Rectal smooth muscle tissue (tissue), 1 donor: Measurements from ENCODE around the gene BMP7.
"Not testable (repeated sequence)": the region's sequence is repeated elsewhere in the genome, so short reads cannot be mapped to it uniquely, and the experiment has no call there.

Experiments
- H3K27ac ChIP-seq: one replicate; pipeline ENCODE4 v1.7.0; 2013; ENCODE audit warnings: low read depth, low read length, inconsistent platforms
- H3K27me3 ChIP-seq: one replicate; pipeline ENCODE4 v1.7.0; 2013; ENCODE audit warnings: low read length; ENCODE audit not compliant: control insufficient read depth, insufficient read depth
- H3K36me3 ChIP-seq: one replicate; pipeline ENCODE4 v1.7.0; 2013; ENCODE audit warnings: low read length; ENCODE audit not compliant: control insufficient read depth, insufficient read depth
- H3K4me1 ChIP-seq: one replicate; pipeline ENCODE4 v1.7.0; 2013; ENCODE audit warnings: low read length; ENCODE audit not compliant: control insufficient read depth, insufficient read depth
- H3K4me3 ChIP-seq: one replicate; pipeline ENCODE4 v1.7.0; 2013; ENCODE audit warnings: low read length
- H3K9ac ChIP-seq: one replicate; pipeline ENCODE4 v1.7.0; 2013; ENCODE audit warnings: low read length

Gene BMP7

GRCh38 chr20:57240581-57241362 is 25.7 kb downstream of the BMP7 start:
- no peaks in the 10 kb centered on the region for H3K27me3 ChIP-seq
- H3K4me3 ChIP-seq: no peak overlapping the region
- peaks cover 2% of the 10 kb centered on the region for H3K4me1 ChIP-seq
- no peaks in the 10 kb centered on the region for H3K36me3 ChIP-seq
- H3K27ac ChIP-seq: no peak overlapping the region
- H3K9ac ChIP-seq: no peak overlapping the region

GRCh38 chr20:57239725-57240124 is 26.7 kb downstream of the BMP7 start:
- not testable (repeated sequence) for H3K36me3 ChIP-seq, H3K9ac ChIP-seq, H3K4me1 ChIP-seq, H3K27me3 ChIP-seq, H3K4me3 ChIP-seq, H3K27ac ChIP-seq

GRCh38 chr20:57239324-57239723 is 27.1 kb downstream of the BMP7 start:
- H3K4me1 ChIP-seq, H3K27ac ChIP-seq, H3K4me3 ChIP-seq, H3K36me3 ChIP-seq, H3K27me3 ChIP-seq, H3K9ac ChIP-seq: not testable (repeated sequence)

GRCh38 chr20:57238089-57238488 is 28.4 kb downstream of the BMP7 start:
- Histone ChIP-seq H3K27ac (no peak overlapping the region), H3K27me3 (no peaks in the 10 kb centered on the region), H3K4me3 (no peak overlapping the region), H3K9ac (no peak overlapping the region), H3K36me3 (no peaks in the 10 kb centered on the region), H3K4me1 (peaks cover 2% of the 10 kb centered on the region)

- H3K36me3 ChIP-seq: no peaks in the 10 kb centered on the region
- no peak overlapping the region for H3K9ac ChIP-seq
- peaks cover 2% of the 10 kb centered on the region for H3K4me1 ChIP-seq
- no peak overlapping the region for H3K27ac ChIP-seq
- H3K27me3 ChIP-seq: no peaks in the 10 kb centered on the region
- no peak overlapping the region for H3K4me3 ChIP-seq
Observed at GRCh38 chr20:57237585-57237953, 28.9 kb downstream of the BMP7 start.

- Histone ChIP-seq H3K36me3 (no peaks in the 10 kb centered on the region), H3K9ac (no peak overlapping the region), H3K27me3 (no peaks in the 10 kb centered on the region), H3K27ac (no peak overlapping the region), H3K4me1 (peaks cover 2% of the 10 kb centered on the region), H3K4me3 (no peak overlapping the region)
Observed at GRCh38 chr20:57236813-57237584, 29.4 kb downstream of the BMP7 start.

- H3K36me3 ChIP-seq: no peaks in the 10 kb centered on the region
- no peak overlapping the region for H3K9ac ChIP-seq
- H3K27ac ChIP-seq: no peak overlapping the region
- H3K27me3 ChIP-seq: no peaks in the 10 kb centered on the region
- no peaks in the 10 kb centered on the region for H3K4me1 ChIP-seq
- H3K4me3 ChIP-seq: no peak overlapping the region
Observed at GRCh38 chr20:57234556-57235251, 31.7 kb downstream of the BMP7 start.

- Histone ChIP-seq H3K9ac (no peak overlapping the region), H3K4me1 (no peaks in the 10 kb centered on the region), H3K36me3 (no peaks in the 10 kb centered on the region), H3K27me3 (no peaks in the 10 kb centered on the region), H3K4me3 (no peak overlapping the region), H3K27ac (no peak overlapping the region)
Observed at GRCh38 chr20:57231951-57232428, 34.5 kb downstream of the BMP7 start.

- Histone ChIP-seq H3K4me3 (no peak overlapping the region), H3K27ac (no peak overlapping the region), H3K4me1 (no peaks in the 10 kb centered on the region), H3K27me3 (no peaks in the 10 kb centered on the region), H3K36me3 (no peaks in the 10 kb centered on the region), H3K9ac (no peak overlapping the region)
Observed at GRCh38 chr20:57231161-57231560, 35.3 kb downstream of the BMP7 start.

- H3K27me3 ChIP-seq: peaks cover 3% of the 10 kb centered on the region
- H3K9ac ChIP-seq: no peak overlapping the region
Observed at GRCh38 chr20:57230247-57230646, 36.2 kb downstream of the BMP7 start.

GRCh38 chr20:57229490-57229889 is 37.0 kb downstream of the BMP7 start:
- H3K36me3 ChIP-seq: no peaks in the 10 kb centered on the region
- no peaks in the 10 kb centered on the region for H3K4me1 ChIP-seq
- H3K27me3 ChIP-seq: peaks cover 3% of the 10 kb centered on the region
- no peak overlapping the region for H3K9ac ChIP-seq
- no peak overlapping the region for H3K4me3 ChIP-seq
- no peak overlapping the region for H3K27ac ChIP-seq

More at GRCh38 chr20:57230247-57230646, 36.2 kb downstream of the BMP7 start:
- Histone ChIP-seq H3K4me1 (no peaks in the 10 kb centered on the region), H3K36me3 (no peaks in the 10 kb centered on the region), H3K4me3 (no peak overlapping the region), H3K27ac (no peak overlapping the region)

- Histone ChIP-seq H3K36me3 (no peaks in the 10 kb centered on the region), H3K4me3 (no peak overlapping the region), H3K27me3 (peaks cover 3% of the 10 kb centered on the region), H3K27ac (no peak overlapping the region), H3K4me1 (no peaks in the 10 kb centered on the region), H3K9ac (no peak overlapping the region)
Observed at GRCh38 chr20:57225830-57226229, 40.6 kb downstream of the BMP7 start.
